ENCODE data around the gene LSR.

DNA sequence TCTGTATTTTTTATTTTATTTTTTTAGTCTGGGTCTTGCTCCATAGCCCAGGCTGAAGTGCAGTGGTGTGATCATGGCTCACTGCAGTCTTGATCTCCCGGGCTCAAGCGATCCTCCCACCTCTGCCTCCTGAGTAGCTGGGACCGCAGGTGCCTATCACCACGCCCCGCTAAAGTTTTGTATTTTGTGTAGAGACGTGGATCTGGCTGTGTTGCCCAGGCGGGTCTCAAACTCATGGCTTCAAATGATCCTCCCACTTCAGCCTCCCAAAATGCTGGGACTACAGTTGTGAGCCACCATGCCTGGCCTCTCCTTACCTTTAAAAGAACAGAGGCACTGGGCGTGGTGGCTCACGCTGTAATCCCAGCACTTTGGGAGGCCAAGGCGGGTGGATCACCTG lies 38.9 kb downstream of the LSR start:
- TF ChIP-seq POLR2A (IDR thresholded peaks at IDR 0.05) (no peak), CTCF (IDR thresholded peaks at IDR 0.05) (no peak), POLR2AphosphoS5 (IDR thresholded peaks at IDR 0.05) (no peak)
